A673 (cell line): ENCODE measurements around the gene DHCR24.

Experiments used
- EZH2 ChIP-seq: fragments of 200-600 bp; sonication (generic); IDR thresholded peaks from 2 replicates; pipeline ENCODE4 v1.6.1; 2017; ENCODE audit warnings: borderline replicate concordance, low read depth, mild to moderate bottlenecking, mixed read lengths, antibody characterized with exemption, low read length; ENCODE audit not compliant: poor library complexity, severe bottlenecking
- TF ChIP-seq, protein P1 (sequence below): fragments of 300-800, 200-600 bp; sonication (generic); conservative IDR thresholded peaks from 2 replicates; pipeline ENCODE4 v1.5.1; 2017; ENCODE audit warnings: low read depth, mild to moderate bottlenecking, antibody characterized with exemption, low read length, moderate library complexity, mixed read lengths

DNA sequence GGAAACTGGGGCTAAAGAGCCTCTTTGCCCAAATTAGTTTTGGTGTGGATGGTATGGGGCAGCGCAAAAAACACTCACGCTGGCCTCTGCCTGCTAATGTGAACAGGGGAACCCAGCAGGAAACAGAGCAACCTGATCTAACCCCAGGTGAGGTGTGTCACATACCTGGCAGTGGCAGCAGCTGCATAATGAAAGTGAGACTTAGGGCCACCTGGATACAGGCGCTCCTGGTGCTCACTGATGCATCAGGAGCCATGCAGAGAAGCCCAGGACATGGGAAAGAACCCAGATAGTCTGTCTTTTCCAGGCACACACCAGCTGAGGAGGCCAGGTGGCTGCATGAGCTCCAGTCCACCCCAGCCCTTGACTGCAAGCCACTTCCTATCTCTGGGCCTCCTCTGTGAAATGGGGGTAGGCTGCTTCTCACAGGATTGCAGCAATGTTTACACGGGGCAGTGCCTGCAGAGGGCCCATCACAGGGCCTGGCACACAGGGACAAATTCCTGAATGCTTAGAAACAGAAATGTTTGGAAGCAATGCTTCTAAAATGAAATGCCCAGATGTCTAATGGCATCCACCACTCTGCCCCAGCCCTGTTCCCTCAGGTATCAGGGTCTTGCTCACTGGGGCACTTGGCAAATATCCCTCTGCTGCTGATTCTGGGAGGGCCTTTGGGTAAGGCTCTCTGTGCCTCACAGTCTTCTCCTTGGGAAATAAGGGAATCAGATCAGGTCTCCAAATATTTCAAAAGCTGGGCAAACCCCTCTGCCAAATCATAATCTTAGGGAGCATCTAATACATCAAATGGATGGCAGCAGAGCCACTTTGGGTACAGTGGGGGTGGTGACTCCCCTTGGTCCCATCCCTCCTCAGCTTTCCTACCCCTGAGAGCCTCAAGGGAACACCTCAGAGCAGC is 19.9 kb downstream of the DHCR24 start:
- TF ChIP-seq, protein P1, sequence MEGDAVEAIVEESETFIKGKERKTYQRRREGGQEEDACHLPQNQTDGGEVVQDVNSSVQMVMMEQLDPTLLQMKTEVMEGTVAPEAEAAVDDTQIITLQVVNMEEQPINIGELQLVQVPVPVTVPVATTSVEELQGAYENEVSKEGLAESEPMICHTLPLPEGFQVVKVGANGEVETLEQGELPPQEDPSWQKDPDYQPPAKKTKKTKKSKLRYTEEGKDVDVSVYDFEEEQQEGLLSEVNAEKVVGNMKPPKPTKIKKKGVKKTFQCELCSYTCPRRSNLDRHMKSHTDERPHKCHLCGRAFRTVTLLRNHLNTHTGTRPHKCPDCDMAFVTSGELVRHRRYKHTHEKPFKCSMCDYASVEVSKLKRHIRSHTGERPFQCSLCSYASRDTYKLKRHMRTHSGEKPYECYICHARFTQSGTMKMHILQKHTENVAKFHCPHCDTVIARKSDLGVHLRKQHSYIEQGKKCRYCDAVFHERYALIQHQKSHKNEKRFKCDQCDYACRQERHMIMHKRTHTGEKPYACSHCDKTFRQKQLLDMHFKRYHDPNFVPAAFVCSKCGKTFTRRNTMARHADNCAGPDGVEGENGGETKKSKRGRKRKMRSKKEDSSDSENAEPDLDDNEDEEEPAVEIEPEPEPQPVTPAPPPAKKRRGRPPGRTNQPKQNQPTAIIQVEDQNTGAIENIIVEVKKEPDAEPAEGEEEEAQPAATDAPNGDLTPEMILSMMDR, result no peak
- no peak for TF ChIP-seq EZH2
